ENCODE results near the gene SHISA8. TPM values are rescaled to one million over a fixed set of nuclear protein-coding genes. Genes with fewer than 3 reads are reported as not detected.
A peak's percentile ranks its signal among the peaks of the same experiment; 100 is the strongest.

Gene SHISA8
- total and polyA plus RNA-seq, 10 of the 15 experiments (the other 5 are each of a cell fraction or from before 2014, with no cell fraction given): 0.06 to 10.1 (median 0.25) TPM

DNA sequence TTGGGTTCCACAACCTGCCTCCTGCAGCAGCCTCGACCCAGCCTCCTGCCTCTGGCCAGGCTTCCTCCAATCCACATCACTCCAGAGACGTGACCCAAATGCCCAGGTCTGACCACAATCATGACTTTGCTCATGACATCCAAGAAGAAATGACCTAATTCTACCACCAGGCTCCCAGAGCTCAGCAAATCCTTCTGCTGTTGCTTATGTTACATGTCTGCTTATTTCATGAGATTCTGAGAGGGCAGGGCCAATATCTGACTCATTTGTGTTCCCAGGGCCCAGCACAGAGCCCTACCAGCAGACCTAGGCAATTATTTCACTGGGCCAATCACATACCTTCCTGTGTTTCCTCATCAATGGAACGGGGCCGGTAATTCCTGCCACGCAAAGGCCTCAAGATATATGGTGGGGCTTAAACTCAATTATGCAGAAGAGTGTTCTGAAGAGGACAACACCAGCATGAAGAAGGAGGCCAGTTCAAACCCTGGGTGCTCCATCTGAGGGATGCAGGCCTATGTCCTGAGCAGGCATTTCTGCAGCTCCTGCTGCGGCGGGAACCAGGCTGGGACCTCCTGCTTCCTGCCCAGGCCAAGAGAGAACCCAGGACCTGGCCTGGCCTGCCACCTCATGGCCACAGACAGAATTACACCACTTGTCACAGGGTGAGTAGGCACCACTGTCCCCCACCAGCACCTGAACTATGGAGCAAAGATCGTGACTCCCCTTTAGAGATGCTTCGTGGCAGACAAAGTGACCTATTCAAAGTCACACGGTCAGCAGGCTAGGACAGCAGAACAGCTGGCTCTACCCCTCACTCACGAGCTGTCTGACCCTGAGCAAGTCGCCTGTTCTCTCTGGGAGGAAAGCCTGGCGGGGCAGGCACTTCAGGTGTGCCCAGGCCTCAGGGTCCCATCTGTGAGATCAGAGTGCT is 26.2 kb upstream of the SHISA8 start (continued):
- TF ChIP-seq DPF2 (IDR thresholded peaks at IDR 0.05): peak; percentile 4; the same call in 1 of the 2 replicates
- no peak for TF ChIP-seq STAT1 (conservative IDR thresholded peaks at IDR 0.05)
- peak; percentile 89 for TF ChIP-seq RB1 (IDR thresholded peaks at IDR 0.05; ENCODE audit: borderline replicate concordance)
- TF ChIP-seq BHLHE40 (IDR thresholded peaks at IDR 0.05; ENCODE audit: borderline replicate concordance in 1 of 2, low read depth in 2 of 2, low read length in 1 of 2): peak; percentile 42 to 49; a peak in 3 of 4 replicates
- TF ChIP-seq, protein P1, sequence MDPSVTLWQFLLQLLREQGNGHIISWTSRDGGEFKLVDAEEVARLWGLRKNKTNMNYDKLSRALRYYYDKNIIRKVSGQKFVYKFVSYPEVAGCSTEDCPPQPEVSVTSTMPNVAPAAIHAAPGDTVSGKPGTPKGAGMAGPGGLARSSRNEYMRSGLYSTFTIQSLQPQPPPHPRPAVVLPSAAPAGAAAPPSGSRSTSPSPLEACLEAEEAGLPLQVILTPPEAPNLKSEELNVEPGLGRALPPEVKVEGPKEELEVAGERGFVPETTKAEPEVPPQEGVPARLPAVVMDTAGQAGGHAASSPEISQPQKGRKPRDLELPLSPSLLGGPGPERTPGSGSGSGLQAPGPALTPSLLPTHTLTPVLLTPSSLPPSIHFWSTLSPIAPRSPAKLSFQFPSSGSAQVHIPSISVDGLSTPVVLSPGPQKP (IDR thresholded peaks at IDR 0.05; ENCODE audit: low read depth, low read length): no peak
- peak in 1 of 2 experiments; percentile 11; a peak in 1 of 4 replicates for TF ChIP-seq EP300 (IDR thresholded peaks at IDR 0.05; ENCODE audit: borderline replicate concordance in 1 of 2, control insufficient read depth in 1 of 2, low read depth in 2 of 2, low read length in 2 of 2)
- TF ChIP-seq GABPA (IDR thresholded peaks at IDR 0.05; ENCODE audit: low read depth): no peak
- TF ChIP-seq, protein P2, sequence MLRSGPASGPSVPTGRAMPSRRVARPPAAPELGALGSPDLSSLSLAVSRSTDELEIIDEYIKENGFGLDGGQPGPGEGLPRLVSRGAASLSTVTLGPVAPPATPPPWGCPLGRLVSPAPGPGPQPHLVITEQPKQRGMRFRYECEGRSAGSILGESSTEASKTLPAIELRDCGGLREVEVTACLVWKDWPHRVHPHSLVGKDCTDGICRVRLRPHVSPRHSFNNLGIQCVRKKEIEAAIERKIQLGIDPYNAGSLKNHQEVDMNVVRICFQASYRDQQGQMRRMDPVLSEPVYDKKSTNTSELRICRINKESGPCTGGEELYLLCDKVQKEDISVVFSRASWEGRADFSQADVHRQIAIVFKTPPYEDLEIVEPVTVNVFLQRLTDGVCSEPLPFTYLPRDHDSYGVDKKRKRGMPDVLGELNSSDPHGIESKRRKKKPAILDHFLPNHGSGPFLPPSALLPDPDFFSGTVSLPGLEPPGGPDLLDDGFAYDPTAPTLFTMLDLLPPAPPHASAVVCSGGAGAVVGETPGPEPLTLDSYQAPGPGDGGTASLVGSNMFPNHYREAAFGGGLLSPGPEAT (IDR thresholded peaks at IDR 0.05; ENCODE audit: low read depth): peak; percentile 44; the same call in 1 of the 2 replicates
- 0 out of 2 replicates have a peak, but pooled peaks have one; percentile 6 for TF ChIP-seq TCF12 (IDR thresholded peaks at IDR 0.05; ENCODE audit: low read depth, low read length)
- TF ChIP-seq ZBED1 (IDR thresholded peaks at IDR 0.05; ENCODE audit: borderline replicate concordance): 0 out of 2 replicates have a peak, but pooled peaks have one; percentile 55
- TF ChIP-seq SREBF2 (IDR thresholded peaks at IDR 0.05; ENCODE audit: low read length): no peak
- TF ChIP-seq, protein P3, sequence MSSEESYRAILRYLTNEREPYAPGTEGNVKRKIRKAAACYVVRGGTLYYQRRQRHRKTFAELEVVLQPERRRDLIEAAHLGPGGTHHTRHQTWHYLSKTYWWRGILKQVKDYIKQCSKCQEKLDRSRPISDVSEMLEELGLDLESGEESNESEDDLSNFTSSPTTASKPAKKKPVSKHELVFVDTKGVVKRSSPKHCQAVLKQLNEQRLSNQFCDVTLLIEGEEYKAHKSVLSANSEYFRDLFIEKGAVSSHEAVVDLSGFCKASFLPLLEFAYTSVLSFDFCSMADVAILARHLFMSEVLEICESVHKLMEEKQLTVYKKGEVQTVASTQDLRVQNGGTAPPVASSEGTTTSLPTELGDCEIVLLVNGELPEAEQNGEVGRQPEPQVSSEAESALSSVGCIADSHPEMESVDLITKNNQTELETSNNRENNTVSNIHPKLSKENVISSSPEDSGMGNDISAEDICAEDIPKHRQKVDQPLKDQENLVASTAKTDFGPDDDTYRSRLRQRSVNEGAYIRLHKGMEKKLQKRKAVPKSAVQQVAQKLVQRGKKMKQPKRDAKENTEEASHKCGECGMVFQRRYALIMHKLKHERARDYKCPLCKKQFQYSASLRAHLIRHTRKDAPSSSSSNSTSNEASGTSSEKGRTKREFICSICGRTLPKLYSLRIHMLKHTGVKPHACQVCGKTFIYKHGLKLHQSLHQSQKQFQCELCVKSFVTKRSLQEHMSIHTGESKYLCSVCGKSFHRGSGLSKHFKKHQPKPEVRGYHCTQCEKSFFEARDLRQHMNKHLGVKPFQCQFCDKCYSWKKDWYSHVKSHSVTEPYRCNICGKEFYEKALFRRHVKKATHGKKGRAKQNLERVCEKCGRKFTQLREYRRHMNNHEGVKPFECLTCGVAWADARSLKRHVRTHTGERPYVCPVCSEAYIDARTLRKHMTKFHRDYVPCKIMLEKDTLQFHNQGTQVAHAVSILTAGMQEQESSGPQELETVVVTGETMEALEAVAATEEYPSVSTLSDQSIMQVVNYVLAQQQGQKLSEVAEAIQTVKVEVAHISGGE (CRISPR knock-in tag; IDR thresholded peaks at IDR 0.05): no peak
- no peak for TF ChIP-seq NFYA (IDR thresholded peaks at IDR 0.05; ENCODE audit: borderline replicate concordance, low read depth, low read length)
- TF ChIP-seq, protein P4, sequence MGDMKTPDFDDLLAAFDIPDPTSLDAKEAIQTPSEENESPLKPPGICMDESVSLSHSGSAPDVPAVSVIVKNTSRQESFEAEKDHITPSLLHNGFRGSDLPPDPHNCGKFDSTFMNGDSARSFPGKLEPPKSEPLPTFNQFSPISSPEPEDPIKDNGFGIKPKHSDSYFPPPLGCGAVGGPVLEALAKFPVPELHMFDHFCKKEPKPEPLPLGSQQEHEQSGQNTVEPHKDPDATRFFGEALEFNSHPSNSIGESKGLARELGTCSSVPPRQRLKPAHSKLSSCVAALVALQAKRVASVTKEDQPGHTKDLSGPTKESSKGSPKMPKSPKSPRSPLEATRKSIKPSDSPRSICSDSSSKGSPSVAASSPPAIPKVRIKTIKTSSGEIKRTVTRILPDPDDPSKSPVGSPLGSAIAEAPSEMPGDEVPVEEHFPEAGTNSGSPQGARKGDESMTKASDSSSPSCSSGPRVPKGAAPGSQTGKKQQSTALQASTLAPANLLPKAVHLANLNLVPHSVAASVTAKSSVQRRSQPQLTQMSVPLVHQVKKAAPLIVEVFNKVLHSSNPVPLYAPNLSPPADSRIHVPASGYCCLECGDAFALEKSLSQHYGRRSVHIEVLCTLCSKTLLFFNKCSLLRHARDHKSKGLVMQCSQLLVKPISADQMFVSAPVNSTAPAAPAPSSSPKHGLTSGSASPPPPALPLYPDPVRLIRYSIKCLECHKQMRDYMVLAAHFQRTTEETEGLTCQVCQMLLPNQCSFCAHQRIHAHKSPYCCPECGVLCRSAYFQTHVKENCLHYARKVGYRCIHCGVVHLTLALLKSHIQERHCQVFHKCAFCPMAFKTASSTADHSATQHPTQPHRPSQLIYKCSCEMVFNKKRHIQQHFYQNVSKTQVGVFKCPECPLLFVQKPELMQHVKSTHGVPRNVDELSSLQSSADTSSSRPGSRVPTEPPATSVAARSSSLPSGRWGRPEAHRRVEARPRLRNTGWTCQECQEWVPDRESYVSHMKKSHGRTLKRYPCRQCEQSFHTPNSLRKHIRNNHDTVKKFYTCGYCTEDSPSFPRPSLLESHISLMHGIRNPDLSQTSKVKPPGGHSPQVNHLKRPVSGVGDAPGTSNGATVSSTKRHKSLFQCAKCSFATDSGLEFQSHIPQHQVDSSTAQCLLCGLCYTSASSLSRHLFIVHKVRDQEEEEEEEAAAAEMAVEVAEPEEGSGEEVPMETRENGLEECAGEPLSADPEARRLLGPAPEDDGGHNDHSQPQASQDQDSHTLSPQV (IDR thresholded peaks at IDR 0.05): peak; percentile 86; the same call in 1 of the 2 replicates
- peak; percentile 59 for TF ChIP-seq RELA (IDR thresholded peaks at IDR 0.05; ENCODE audit: borderline replicate concordance, partially characterized antibody)
- TF ChIP-seq HDGF (IDR thresholded peaks at IDR 0.05): peak; percentile 68; the same call in 1 of the 2 replicates
- no peak for TF ChIP-seq CEBPB (IDR thresholded peaks at IDR 0.05; ENCODE audit: borderline replicate concordance in 1 of 2, low read depth in 2 of 2, low read length in 2 of 2)
- no peak for TF ChIP-seq MTA2 (IDR thresholded peaks at IDR 0.05; ENCODE audit: low read depth)
